GM12878 (cell line): ENCODE measurements around the gene KCND2. TPM values are rescaled to one million over a fixed set of nuclear protein-coding genes. Genes with fewer than 3 reads are reported as not detected.

ENCODE experiments used
- ATAC-seq: fragments of 200-7000 bp; cut with Tn5 transposase; 3 replicates; pipeline ENCODE4 v1.9.1; 2020; ENCODE audit warnings: mild to moderate bottlenecking, moderate library complexity
- BruUV-seq: library from RNA; stranded (reverse); fragments of 400-500 nt; replicated peaks from 2 replicates; lab custom pipeline; 2021; lab: Mats Ljungman, UMichigan
- CTCF ChIA-PET: fragments of 300-600 bp; sonication (Branson Sonifier 250); formaldehyde crosslinking; extraction: SDS; loops from one replicate; lab custom pipeline; 2021; ENCODE audit warnings: inconsistent platforms; lab: Yijun Ruan, JAX
- POLR2A ChIA-PET: fragments of 350-600 bp; formaldehyde crosslinking; extraction: SDS; loops from one replicate; lab custom pipeline; 2021; ENCODE audit warnings: inconsistent platforms; lab: Charles Lee
- RAD21 ChIA-PET: fragments of 300-600 bp; sonication (Branson Sonifier 250); formaldehyde crosslinking; loops from one replicate; lab custom pipeline; 2023; ENCODE audit warnings: antibody characterized with exemption; ENCODE audit not compliant: unreplicated experiment; lab: Charles Lee
- SMC1A ChIA-PET: fragments of 300-600 bp; sonication (Branson Sonifier 250); formaldehyde crosslinking; loops from one replicate; lab custom pipeline; 2023; ENCODE audit not compliant: unreplicated experiment, uncharacterized antibody; lab: Charles Lee
- DNase-seq: peaks from one replicate; pipeline ENCODE4 v3.0.0-alpha.2; 2011; ENCODE audit warnings: low read depth, low spot score
- FAIRE-seq: peaks from 3 replicates; lab custom pipeline; 2011; peaks lifted over from hg19 to GRCh38; lab: Jason Lieb, UNC
- H2AFZ ChIP-seq: 2 replicates; pipeline ENCODE4 v1.6.0; 2011; ENCODE audit warnings: low read depth, low read length, control low read depth; ENCODE audit not compliant: control insufficient read depth
- H3K27ac ChIP-seq: 2 replicates; pipeline ENCODE4 v1.5.1; 2011; ENCODE audit warnings: control low read depth; ENCODE audit not compliant: control insufficient read depth, insufficient read depth
- H3K27me3 ChIP-seq, 2 experiments: replicated peaks in 1 of 2; 2 replicates each; pipeline versions ENCODE4 v1.6.0 to v1.6.1; 2011; ENCODE audit warnings: low read length in 1 of 2; ENCODE audit not compliant: control insufficient read depth in 2 of 2, insufficient read depth in 2 of 2
- H3K36me3 ChIP-seq, 2 experiments: 2 replicates each; pipeline ENCODE4 v1.5.1; 2011; ENCODE audit warnings: low read length in 1 of 2; ENCODE audit not compliant: control insufficient read depth in 2 of 2, insufficient read depth in 2 of 2
- H3K4me1 ChIP-seq: 2 replicates; pipeline ENCODE4 v1.6.1; 2011; ENCODE audit warnings: mild to moderate bottlenecking, low read length, moderate library complexity, mixed read lengths; ENCODE audit not compliant: control insufficient read depth, insufficient read depth
- H3K4me2 ChIP-seq: 2 replicates; pipeline ENCODE4 v1.6.0; 2011; ENCODE audit warnings: control low read depth; ENCODE audit not compliant: control insufficient read depth, insufficient read depth
- H3K4me3 ChIP-seq: fragments of 200-600 bp; sonication (generic); 2 replicates; pipeline ENCODE4 v1.5.1; 2016
- H3K79me2 ChIP-seq: 2 replicates; pipeline ENCODE4 v1.6.0; 2011; ENCODE audit warnings: low read length; ENCODE audit not compliant: control insufficient read depth, insufficient read depth
- H3K9ac ChIP-seq: 2 replicates; pipeline ENCODE4 v1.8.0; 2011; ENCODE audit warnings: low read length, control low read depth, mixed read lengths; ENCODE audit not compliant: control insufficient read depth, insufficient read depth
- H3K9me3 ChIP-seq: replicated peaks from 3 replicates; pipeline ENCODE4 v1.5.1; 2011; ENCODE audit warnings: mild to moderate bottlenecking, low read length; ENCODE audit not compliant: control insufficient read depth, insufficient read depth
- H4K20me1 ChIP-seq: 2 replicates; pipeline ENCODE4 v1.6.0; 2011; ENCODE audit not compliant: control insufficient read depth, insufficient read depth
- NFXL1 ChIP-seq: fragments of 450-650 bp; IDR thresholded peaks from 2 replicates; pipeline ENCODE4 v1.6.1; 2017; ENCODE audit warnings: antibody characterized with exemption, mild to moderate bottlenecking, borderline replicate concordance
- NFYA ChIP-seq: IDR thresholded peaks from 2 replicates; pipeline ENCODE4 v1.6.1; 2011; ENCODE audit warnings: low read depth, mild to moderate bottlenecking, low read length, improper control_type of control experiment, borderline replicate concordance
- PAX8 ChIP-seq: fragments of 450-650 bp; IDR thresholded peaks from 2 replicates; pipeline ENCODE4 v1.6.1; 2017; ENCODE audit warnings: mild to moderate bottlenecking, moderate library complexity
- SMC3 ChIP-seq: IDR thresholded peaks from 2 replicates; pipeline ENCODE4 v1.6.1; 2011; ENCODE audit warnings: low read length, improper control_type of control experiment, borderline replicate concordance
- TARDBP ChIP-seq: IDR thresholded peaks from 2 replicates; pipeline ENCODE4 v1.6.1; 2016; ENCODE audit warnings: borderline replicate concordance
- YBX1 ChIP-seq: fragments of 450-650 bp; IDR thresholded peaks from 2 replicates; pipeline ENCODE4 v1.6.1; 2016; ENCODE audit warnings: antibody characterized with exemption
- in situ Hi-C: fragments of 300-500 bp; cut with MboI; formaldehyde crosslinking; loops from 9 replicates; pipeline ENCODE4 v1.14.3; 2018; ENCODE audit warnings: mixed read lengths
- intact Hi-C: fragments of 100-400 bp; cut with micrococcal nuclease; formaldehyde crosslinking; loops from one replicate; pipeline ENCODE4 v1.14.2; 2022; ENCODE audit not compliant: unreplicated experiment
- polyA plus RNA-seq, 11 experiments: library from polyadenylated mRNA; depleted of rRNA in 4 of 11; unstranded in 6 of 11; stranded (reverse) in 5 of 11; fragments of >200 nt; fragmentation: Nextera tagmentation in 4 of 11; fragmentation: Illumina TruSeq in 1 of 11; extraction: Ambion mirVana in 4 of 11; extraction: Trizol in 1 of 11; gene quantifications; 1 replicate in 1 of 11; 2 replicates in 10 of 11; pipeline versions ENCODE4 v1.2.1 to v1.2.3, GENCODE V29; 2011 to 2016; ENCODE audit warnings: inconsistent platforms in 2 of 11, missing spikeins in 2 of 11, low read depth in 1 of 11
- total RNA-seq, 4 experiments: library from RNA; depleted of rRNA in 3 of 4; stranded (reverse); fragments of >200 nt in 3 of 4; fragmentation: Illumina TruSeq in 1 of 4; extraction: Trizol in 1 of 4; gene quantifications; 2 replicates each; pipeline versions ENCODE4 v1.2.1 to v1.2.3, GENCODE V29; 2013 to 2021
- TF ChIP-seq, protein P1 (sequence below): IDR thresholded peaks from 2 replicates; pipeline ENCODE4 v1.6.1; 2011; ENCODE audit warnings: low read depth, low read length, improper control_type of control experiment, borderline replicate concordance
- TF ChIP-seq, protein P2 (sequence below): fragments of 450-650 bp; IDR thresholded peaks from 2 replicates; pipeline ENCODE4 v1.6.1; 2014; ENCODE audit warnings: mild to moderate bottlenecking
- TF ChIP-seq, protein P3 (sequence below): IDR thresholded peaks from 2 replicates; pipeline ENCODE4 v1.6.1; 2011; ENCODE audit warnings: mild to moderate bottlenecking, low read depth, low read length, moderate library complexity; ENCODE audit not compliant: insufficient replicate concordance

KCND2 gene
- total and polyA plus RNA-seq, 10 of the 15 experiments (the other 5 are each of a cell fraction or from before 2014, with no cell fraction given) = 3.6 to 22.3 (median 6.3) TPM

DNA sequence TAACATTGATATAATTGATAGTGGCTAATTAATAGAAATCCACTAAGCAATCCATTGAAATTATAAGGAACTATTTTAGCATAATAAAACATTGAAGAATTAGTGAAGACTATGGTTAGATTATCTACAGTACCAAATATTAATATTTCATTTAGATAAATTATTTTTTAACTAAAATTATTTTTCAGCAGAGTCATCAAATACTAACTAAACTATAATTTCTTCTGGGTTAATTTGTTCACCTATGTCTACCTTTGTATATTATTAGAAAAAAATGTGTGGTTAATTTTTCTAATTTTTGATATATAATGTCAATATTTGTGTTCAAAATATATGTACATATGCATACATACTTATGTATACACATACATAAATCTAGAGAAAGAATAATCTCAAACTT lies 140.2 kb downstream of the KCND2 start:
- RAD21 ChIA-PET = interaction anchor here (1.4 to 2.9 kb wide), 7 partner anchors 7 to 140 kb away, joined by 4 to 25 read pairs (median 9); partner anchors contain the start of gene KCND2
- peaks cover 5% of the 10 kb centered on the region; the same call in 2 of the 3 replicates for H3K9me3 ChIP-seq
- no peaks in the 10 kb centered on the region; a peak in 1 of 4 replicates for H3K36me3 ChIP-seq
- BruUV-seq = no TSS peak
- no peak overlapping the region for H3K4me2 ChIP-seq
- no peaks in the 10 kb centered on the region for H4K20me1 ChIP-seq
- DNase-seq = no peak
- H3K4me1 ChIP-seq = peaks cover 6% of the 10 kb centered on the region; the same call in 1 of the 2 replicates
- peaks cover 40% of the 10 kb centered on the region for H3K79me2 ChIP-seq
- ATAC-seq = no peak
- H2AFZ ChIP-seq = no peak overlapping the region
- intact Hi-C loops (no loop called here), in situ Hi-C loops (loop anchor here (25.0 kb wide), 1 partner anchor 974 kb away; the partner anchor contains the start of gene FAM3C)
- H3K27ac ChIP-seq = no peak overlapping the region; the same call in 1 of the 2 replicates
- no peaks in the 10 kb centered on the region for H3K27me3 ChIP-seq
- H3K9ac ChIP-seq = no peak overlapping the region
- SMC1A ChIA-PET = interaction anchor here (1.0 to 16.1 kb wide), 8 partner anchors 8 to 105 kb away, joined by 3 to 305 read pairs (median 4); no protein-coding TSS in a partner anchor
- no peak for TF ChIP-seq NFXL1
- TF ChIP-seq, protein P1, sequence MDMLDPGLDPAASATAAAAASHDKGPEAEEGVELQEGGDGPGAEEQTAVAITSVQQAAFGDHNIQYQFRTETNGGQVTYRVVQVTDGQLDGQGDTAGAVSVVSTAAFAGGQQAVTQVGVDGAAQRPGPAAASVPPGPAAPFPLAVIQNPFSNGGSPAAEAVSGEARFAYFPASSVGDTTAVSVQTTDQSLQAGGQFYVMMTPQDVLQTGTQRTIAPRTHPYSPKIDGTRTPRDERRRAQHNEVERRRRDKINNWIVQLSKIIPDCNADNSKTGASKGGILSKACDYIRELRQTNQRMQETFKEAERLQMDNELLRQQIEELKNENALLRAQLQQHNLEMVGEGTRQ = no peak
- TF ChIP-seq, protein P2, sequence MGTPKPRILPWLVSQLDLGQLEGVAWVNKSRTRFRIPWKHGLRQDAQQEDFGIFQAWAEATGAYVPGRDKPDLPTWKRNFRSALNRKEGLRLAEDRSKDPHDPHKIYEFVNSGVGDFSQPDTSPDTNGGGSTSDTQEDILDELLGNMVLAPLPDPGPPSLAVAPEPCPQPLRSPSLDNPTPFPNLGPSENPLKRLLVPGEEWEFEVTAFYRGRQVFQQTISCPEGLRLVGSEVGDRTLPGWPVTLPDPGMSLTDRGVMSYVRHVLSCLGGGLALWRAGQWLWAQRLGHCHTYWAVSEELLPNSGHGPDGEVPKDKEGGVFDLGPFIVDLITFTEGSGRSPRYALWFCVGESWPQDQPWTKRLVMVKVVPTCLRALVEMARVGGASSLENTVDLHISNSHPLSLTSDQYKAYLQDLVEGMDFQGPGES = no peak
- no peak for TF ChIP-seq NFYA
- TF ChIP-seq SMC3 = no peak
- TF ChIP-seq YBX1 = no peak
- no peak for TF ChIP-seq PAX8
- TF ChIP-seq TARDBP = no peak
- TF ChIP-seq, protein P3, sequence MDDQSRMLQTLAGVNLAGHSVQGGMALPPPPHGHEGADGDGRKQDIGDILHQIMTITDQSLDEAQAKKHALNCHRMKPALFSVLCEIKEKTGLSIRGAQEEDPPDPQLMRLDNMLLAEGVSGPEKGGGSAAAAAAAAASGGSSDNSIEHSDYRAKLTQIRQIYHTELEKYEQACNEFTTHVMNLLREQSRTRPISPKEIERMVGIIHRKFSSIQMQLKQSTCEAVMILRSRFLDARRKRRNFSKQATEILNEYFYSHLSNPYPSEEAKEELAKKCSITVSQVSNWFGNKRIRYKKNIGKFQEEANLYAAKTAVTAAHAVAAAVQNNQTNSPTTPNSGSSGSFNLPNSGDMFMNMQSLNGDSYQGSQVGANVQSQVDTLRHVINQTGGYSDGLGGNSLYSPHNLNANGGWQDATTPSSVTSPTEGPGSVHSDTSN = no peak
- TF ChIP-seq, all 136 proteins: peak for 0
- ChIA-PET POLR2A (interaction anchor here (1.8 to 2.2 kb wide), 3 partner anchors 8 to 11 kb away, joined by 9 to 17 read pairs (median 11); no protein-coding TSS in a partner anchor), CTCF (interaction anchor here (0.7 to 2.1 kb wide), 3 partner anchors 8 to 25 kb away, joined by 3 to 7 read pairs (median 4); no protein-coding TSS in a partner anchor)
- FAIRE-seq = no peak
- H3K4me3 ChIP-seq = no peak overlapping the region
